GM23338 (cell line): ENCODE data around the gene CST9. TPM values are rescaled to one million over a fixed set of nuclear protein-coding genes. Genes with fewer than 3 reads are reported as not detected.

Source experiments
- ATAC-seq: fragments of 200-7000 bp; cut with Tn5 transposase; 3 replicates; pipeline ENCODE4 v1.9.1; 2020
- DNase-seq: peaks from one replicate; pipeline ENCODE4 v3.0.0-alpha.2; 2015; ENCODE audit warnings: low spot score
- H2AFZ ChIP-seq: fragments of 200-600 bp; sonication (generic); 2 replicates; pipeline ENCODE4 v1.8.0; 2016; ENCODE audit warnings: antibody characterized with exemption, mild to moderate bottlenecking, moderate library complexity
- H3F3A ChIP-seq: fragments of 200-600 bp; sonication (generic); replicated peaks from 2 replicates; pipeline ENCODE4 v1.8.0; 2017; ENCODE audit warnings: antibody characterized with exemption, mixed run types, low read depth
- H3K27ac ChIP-seq: fragments of 200-600 bp; sonication (generic); 2 replicates; pipeline ENCODE4 v1.6.1; 2016; ENCODE audit warnings: low read depth
- H3K27me3 ChIP-seq: fragments of 200-600 bp; sonication (generic); 2 replicates; pipeline ENCODE4 v1.8.0; 2016; ENCODE audit warnings: mild to moderate bottlenecking, mixed run types, moderate library complexity; ENCODE audit not compliant: insufficient read depth
- H3K36me3 ChIP-seq: fragments of 200-600 bp; sonication (generic); 2 replicates; pipeline ENCODE4 v1.8.0; 2016; ENCODE audit warnings: mild to moderate bottlenecking; ENCODE audit not compliant: insufficient read depth
- H3K4me1 ChIP-seq: fragments of 200-600 bp; sonication (generic); 2 replicates; pipeline ENCODE4 v1.8.0; 2016; ENCODE audit warnings: mild to moderate bottlenecking, moderate library complexity; ENCODE audit not compliant: insufficient read depth
- H3K4me2 ChIP-seq: fragments of 200-600 bp; sonication (generic); 2 replicates; pipeline ENCODE4 v1.7.1; 2017; ENCODE audit warnings: mixed run types
- H3K4me3 ChIP-seq: fragments of 200-600 bp; sonication (generic); 2 replicates; pipeline ENCODE4 v1.6.1; 2016; ENCODE audit warnings: mixed run types
- H3K79me2 ChIP-seq: fragments of 200-600 bp; sonication (generic); replicated peaks from 2 replicates; pipeline ENCODE4 v1.8.0; 2017; ENCODE audit warnings: mild to moderate bottlenecking; ENCODE audit not compliant: insufficient read depth
- H3K9me2 ChIP-seq: fragments of 200-600 bp; sonication (generic); 2 replicates; pipeline ENCODE4 v1.8.0; 2017; ENCODE audit not compliant: insufficient read depth
- H4K20me1 ChIP-seq: fragments of 200-600 bp; sonication (generic); replicated peaks from 2 replicates; pipeline ENCODE4 v1.8.0; 2017; ENCODE audit warnings: mild to moderate bottlenecking; ENCODE audit not compliant: insufficient read depth
- H3K27ac Mint-ChIP-seq: 2 replicates; pipeline ENCODE4 v1.8.0; 2020; ENCODE audit warnings: inconsistent platforms, mild to moderate bottlenecking, moderate library complexity, mixed read lengths
- H3K27me3 Mint-ChIP-seq: 3 replicates; pipeline ENCODE4 v1.8.0; 2022; ENCODE audit warnings: low read depth, mild to moderate bottlenecking, moderate library complexity, mixed read lengths, inconsistent platforms; ENCODE audit not compliant: insufficient read depth, poor library complexity
- H3K36me3 Mint-ChIP-seq: 3 replicates; pipeline ENCODE4 v1.8.0; 2021; ENCODE audit warnings: low read depth, mild to moderate bottlenecking, inconsistent platforms, moderate library complexity, mixed read lengths
- H3K4me1 Mint-ChIP-seq: 3 replicates; pipeline ENCODE4 v1.8.0; 2020; ENCODE audit warnings: mild to moderate bottlenecking, inconsistent platforms, mixed read lengths
- H3K4me3 Mint-ChIP-seq: 3 replicates; pipeline ENCODE4 v1.8.0; 2021; ENCODE audit warnings: moderate library complexity, mild to moderate bottlenecking, inconsistent platforms, mixed read lengths
- H3K9me3 Mint-ChIP-seq: 3 replicates; pipeline ENCODE4 v1.8.0; 2020; ENCODE audit warnings: moderate library complexity, mild to moderate bottlenecking, inconsistent platforms, mixed read lengths
- CREB1 ChIP-seq: fragments of 250-450 bp; sonication (Bioruptor Pico); IDR thresholded peaks from 2 replicates; pipeline ENCODE4 v1.5.0; 2020; ENCODE audit warnings: low read depth, mild to moderate bottlenecking, moderate library complexity
- CTCF ChIP-seq, 2 experiments: fragments of 200-600 bp in 1 of 2; sonication (generic) in 1 of 2; conservative IDR thresholded peaks; 2 replicates each; pipeline versions ENCODE4 v1.5.1 to v1.6.1; 2016 to 2017; ENCODE audit warnings: antibody characterized with exemption in 2 of 2, low read depth in 2 of 2, mild to moderate bottlenecking in 2 of 2, moderate library complexity in 1 of 2
- ETS1 ChIP-seq: IDR thresholded peaks from 2 replicates; pipeline ENCODE4 v1.6.1; 2016; ENCODE audit warnings: antibody characterized with exemption
- EZH2 ChIP-seq: fragments of 200-600 bp; sonication (generic); IDR thresholded peaks from one replicate; pipeline ENCODE4 v1.8.0; 2017; ENCODE audit warnings: antibody characterized with exemption, mild to moderate bottlenecking, low read depth; ENCODE audit not compliant: unreplicated experiment
- EZH2phosphoT487 ChIP-seq: fragments of 200-600 bp; sonication (generic); IDR thresholded peaks from one replicate; pipeline ENCODE4 v1.8.1; 2018; ENCODE audit warnings: antibody characterized with exemption; ENCODE audit not compliant: unreplicated experiment
- JUNB ChIP-seq: IDR thresholded peaks from one replicate; pipeline ENCODE4 v1.6.1; 2016; ENCODE audit warnings: antibody characterized with exemption; ENCODE audit not compliant: unreplicated experiment
- NANOG ChIP-seq: IDR thresholded peaks from 2 replicates; pipeline ENCODE4 v1.6.1; 2016; ENCODE audit warnings: antibody characterized with exemption, borderline replicate concordance
- POLR2AphosphoS5 ChIP-seq: IDR thresholded peaks from 2 replicates; pipeline ENCODE4 v1.6.1; 2016; ENCODE audit warnings: antibody characterized with exemption, low read depth
- REST ChIP-seq: IDR thresholded peaks from one replicate; pipeline ENCODE4 v1.6.1; 2018; ENCODE audit warnings: antibody characterized with exemption; ENCODE audit not compliant: unreplicated experiment
- STAT1 ChIP-seq: IDR thresholded peaks from one replicate; pipeline ENCODE4 v1.6.1; 2016; ENCODE audit warnings: antibody characterized with exemption; ENCODE audit not compliant: unreplicated experiment
- ZNF114 ChIP-seq: fragments of 250-450 bp; sonication (Bioruptor Pico); IDR thresholded peaks from 2 replicates; pipeline ENCODE4 v1.5.0; 2020; ENCODE audit warnings: mild to moderate bottlenecking, moderate library complexity
- ZNF331 ChIP-seq: fragments of 250-450 bp; sonication (Bioruptor Pico); IDR thresholded peaks from 2 replicates; pipeline ENCODE4 v1.5.0; 2020; ENCODE audit warnings: low read depth, mild to moderate bottlenecking, moderate library complexity
- ZNF462 ChIP-seq: fragments of 250-450 bp; sonication (Bioruptor Pico); IDR thresholded peaks from 2 replicates; pipeline ENCODE4 v1.5.0; 2020; ENCODE audit warnings: mild to moderate bottlenecking, moderate library complexity
- polyA plus RNA-seq: library from polyadenylated mRNA; unstranded; fragments of >200 nt; fragmentation: Nextera tagmentation; extraction: Ambion mirVana; gene quantifications from 2 replicates; pipeline ENCODE4 v1.2.1, GENCODE V29; 2016
- total RNA-seq: library from RNA; depleted of rRNA; stranded (reverse); fragments of >200 nt; shearing (Covaris generic); gene quantifications from 2 replicates; pipeline ENCODE4 v1.2.3, GENCODE V29; 2014

Gene CST9
- total and polyA plus RNA-seq, 2 experiments from 2014 or later, result not detected

- DNase-seq (no peak), ATAC-seq (no peak)
- H3K27me3 Mint-ChIP-seq, result peaks cover 16% of the 10 kb centered on the region
- Histone ChIP-seq H3K79me2 (no peaks in the 10 kb centered on the region), H3K4me1 (peaks cover 15% of the 10 kb centered on the region; the same call in 1 of the 2 replicates), H3F3A (no peaks in the 10 kb centered on the region), H4K20me1 (no peaks in the 10 kb centered on the region), H3K4me2 (no peak overlapping the region), H3K27ac (no peak overlapping the region), H3K9me2 (peaks cover 6% of the 10 kb centered on the region; the same call in 1 of the 2 replicates), H3K36me3 (no peaks in the 10 kb centered on the region), H3K27me3 (peaks cover 12% of the 10 kb centered on the region), H2AFZ (no peak overlapping the region), H3K4me3 (no peak overlapping the region)
- no peak overlapping the region for H3K27ac Mint-ChIP-seq
- no peak overlapping the region for H3K4me3 Mint-ChIP-seq
- peaks cover 16% of the 10 kb centered on the region for H3K4me1 Mint-ChIP-seq
- TF ChIP-seq EZH2 (no peak), ZNF114 (CRISPR knock-in tag) (no peak), ZNF462 (CRISPR knock-in tag) (no peak), CTCF (conservative IDR thresholded peaks at IDR 0.05; ENCODE audit: low read depth in 2 of 2) (no peak), ETS1 (no peak), REST (no peak), CREB1 (CRISPR knock-in tag) (no peak), EZH2phosphoT487 (no peak), ZNF331 (no peak), POLR2AphosphoS5 (no peak), NANOG (no peak), JUNB (no peak), STAT1 (no peak)
- no peaks in the 10 kb centered on the region; the same call in 2 of the 3 replicates for H3K36me3 Mint-ChIP-seq
- peaks cover 2% of the 10 kb centered on the region; the same call in 1 of the 3 replicates for H3K9me3 Mint-ChIP-seq
These were observed 26.4 kb upstream of the CST9 start for GRCh38 chr20:23631981-23632710.
